PC-3 (cell line): Measurements from ENCODE around the gene DOCK4.

Source experiments
- EZH2phosphoT487 ChIP-seq: fragments of 300-600 bp; sonication (generic); IDR thresholded peaks from 2 replicates; pipeline ENCODE4 v1.6.1; 2018; ENCODE audit warnings: mild to moderate bottlenecking, antibody characterized with exemption, low read length, borderline replicate concordance
- TF ChIP-seq, protein P1 (sequence below): fragments of 300-600 bp; sonication (generic); conservative IDR thresholded peaks from 2 replicates; pipeline ENCODE4 v1.5.1; 2017; ENCODE audit warnings: antibody characterized with exemption, low read depth, mild to moderate bottlenecking, low read length

DNA sequence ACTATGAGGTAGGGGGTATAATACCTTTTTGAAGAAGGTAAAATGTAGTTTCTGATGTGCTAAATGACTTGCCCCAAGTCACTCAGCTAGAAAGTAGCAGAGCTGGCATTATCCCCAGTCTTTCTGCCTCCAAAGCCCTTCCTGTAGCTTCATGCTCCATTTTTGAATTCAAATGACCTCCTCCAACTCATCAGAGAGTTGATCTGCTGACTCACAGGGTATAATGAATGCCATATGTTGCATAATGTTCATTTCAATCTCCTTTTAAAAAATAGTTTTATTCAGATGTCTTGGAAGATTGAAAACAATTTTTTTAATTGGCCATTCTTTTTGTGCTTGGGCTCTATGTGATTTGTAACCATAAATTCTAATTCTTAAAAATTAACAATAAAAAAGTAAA lies 371.1 kb downstream of the DOCK4 start:
- TF ChIP-seq, protein P1, sequence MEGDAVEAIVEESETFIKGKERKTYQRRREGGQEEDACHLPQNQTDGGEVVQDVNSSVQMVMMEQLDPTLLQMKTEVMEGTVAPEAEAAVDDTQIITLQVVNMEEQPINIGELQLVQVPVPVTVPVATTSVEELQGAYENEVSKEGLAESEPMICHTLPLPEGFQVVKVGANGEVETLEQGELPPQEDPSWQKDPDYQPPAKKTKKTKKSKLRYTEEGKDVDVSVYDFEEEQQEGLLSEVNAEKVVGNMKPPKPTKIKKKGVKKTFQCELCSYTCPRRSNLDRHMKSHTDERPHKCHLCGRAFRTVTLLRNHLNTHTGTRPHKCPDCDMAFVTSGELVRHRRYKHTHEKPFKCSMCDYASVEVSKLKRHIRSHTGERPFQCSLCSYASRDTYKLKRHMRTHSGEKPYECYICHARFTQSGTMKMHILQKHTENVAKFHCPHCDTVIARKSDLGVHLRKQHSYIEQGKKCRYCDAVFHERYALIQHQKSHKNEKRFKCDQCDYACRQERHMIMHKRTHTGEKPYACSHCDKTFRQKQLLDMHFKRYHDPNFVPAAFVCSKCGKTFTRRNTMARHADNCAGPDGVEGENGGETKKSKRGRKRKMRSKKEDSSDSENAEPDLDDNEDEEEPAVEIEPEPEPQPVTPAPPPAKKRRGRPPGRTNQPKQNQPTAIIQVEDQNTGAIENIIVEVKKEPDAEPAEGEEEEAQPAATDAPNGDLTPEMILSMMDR, result no peak
- no peak for TF ChIP-seq EZH2phosphoT487
